ENCODE data around the gene MCM10. TPM values are rescaled to one million over a fixed set of nuclear protein-coding genes. Genes with fewer than 3 reads are reported as not detected.

Gene MCM10
- total RNA-seq, 4 donors from 2014 or later = 1.0 to 6.4 (median 5.0) TPM

- no peak for TF ChIP-seq CTCF (IDR thresholded peaks at IDR 0.05; ENCODE audit: low read depth)
Observed at GRCh38 chr10:13146379-13146778, 15.0 kb upstream of the MCM10 start.

- no peak for TF ChIP-seq CTCF (IDR thresholded peaks at IDR 0.05; ENCODE audit: low read depth)
Observed at GRCh38 chr10:13147161-13147560, 14.2 kb upstream of the MCM10 start.

GRCh38 chr10:13152296-13152695 lies 9.1 kb upstream of the MCM10 start:
- no peak for TF ChIP-seq CTCF (IDR thresholded peaks at IDR 0.05; ENCODE audit: low read depth)

- no peak for TF ChIP-seq CTCF (IDR thresholded peaks at IDR 0.05; ENCODE audit: low read depth)
Observed at GRCh38 chr10:13158401-13158800, 3.0 kb upstream of the MCM10 start.

DNA sequence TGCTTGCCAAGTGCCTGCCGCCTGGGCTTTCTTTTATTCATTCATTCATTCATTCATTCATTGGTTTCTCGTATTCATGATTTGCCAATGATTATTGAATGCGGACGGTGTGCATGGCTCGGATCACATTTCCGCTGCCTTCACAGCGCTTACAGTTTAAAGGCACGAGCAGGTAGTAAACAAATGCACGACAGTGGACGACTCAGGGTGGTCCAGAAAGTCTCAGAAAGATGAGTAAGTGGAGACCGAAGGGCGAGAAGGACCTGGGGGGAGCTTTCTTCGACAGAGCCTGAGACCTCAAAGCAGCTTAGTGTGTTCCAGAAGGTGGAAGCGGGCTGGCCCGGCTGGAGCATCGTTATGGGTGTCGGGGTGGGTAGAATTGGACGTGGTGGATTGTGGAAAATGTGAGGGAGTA lies 506 bp downstream of the MCM10 start:
- TF ChIP-seq CTCF (IDR thresholded peaks at IDR 0.05; ENCODE audit: low read depth) = no peak

DNA sequence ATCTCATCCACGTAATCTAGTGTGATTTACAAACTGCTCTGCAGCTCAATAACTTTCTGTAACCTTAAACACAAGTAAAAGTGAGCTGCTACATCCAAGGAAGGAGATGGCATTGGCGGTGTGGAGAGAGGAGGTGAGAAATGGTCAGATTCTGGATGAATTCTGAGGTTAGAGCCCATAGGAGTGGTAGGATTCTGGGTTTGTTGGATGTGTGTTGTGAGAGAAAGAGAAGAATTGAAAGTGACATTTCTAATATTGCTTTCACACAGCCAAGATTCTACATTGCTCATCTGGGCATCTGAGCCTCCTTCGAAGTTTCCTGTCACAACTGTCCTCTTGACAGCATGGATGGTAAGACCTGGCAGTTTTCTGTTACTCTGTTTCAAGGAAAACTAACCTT lies 2.5 kb downstream of the MCM10 start:
- no peak for TF ChIP-seq CTCF (IDR thresholded peaks at IDR 0.05; ENCODE audit: low read depth)

DNA sequence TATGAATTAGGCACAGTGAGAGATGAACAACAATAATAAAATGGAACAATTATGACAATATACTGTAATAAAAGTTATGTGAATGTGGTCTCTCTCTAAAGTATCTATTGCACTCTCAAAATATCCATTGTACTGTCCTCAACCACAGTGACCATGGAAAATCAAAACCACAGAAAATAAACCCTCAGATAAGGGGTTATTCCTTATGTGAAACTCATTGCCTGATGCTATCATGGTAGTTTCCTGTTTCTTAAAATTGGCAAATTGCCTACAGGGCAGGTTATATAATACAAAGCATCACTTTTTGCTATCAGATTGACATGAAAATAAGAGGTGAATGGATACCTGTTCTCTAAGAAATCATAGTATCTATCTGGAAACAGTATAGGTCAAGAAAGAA lies 3.8 kb downstream of the MCM10 start:
- no peak for TF ChIP-seq CTCF (IDR thresholded peaks at IDR 0.05; ENCODE audit: low read depth)
